ENCODE results near the gene SRGAP2C.
"Not testable (repeated sequence)": the region's sequence is repeated elsewhere in the genome, so short reads cannot be mapped to it uniquely, and the experiment has no call there.

SRGAP2C gene

GRCh38 chr1:121337958-121338357, 153.2 kb downstream of the SRGAP2C start:
- DNase-seq (ENCODE audit: low read depth): not testable (repeated sequence)

- not testable (repeated sequence) for DNase-seq (ENCODE audit: low read depth)
Measured at GRCh38 chr1:121339611-121340010, 154.8 kb downstream of the SRGAP2C start.

- peak; percentile 82 for DNase-seq (ENCODE audit: low read depth)
Measured at GRCh38 chr1:121343311-121343906, 158.6 kb downstream of the SRGAP2C start.

GRCh38 chr1:121344355-121344754, 159.6 kb downstream of the SRGAP2C start:
- DNase-seq (ENCODE audit: low read depth): not testable (repeated sequence)

GRCh38 chr1:121346654-121347053, 161.9 kb downstream of the SRGAP2C start:
- not testable (repeated sequence) for DNase-seq (ENCODE audit: low read depth)

GRCh38 chr1:121347476-121347875, 162.7 kb downstream of the SRGAP2C start:
- DNase-seq (ENCODE audit: low read depth): not testable (repeated sequence)

GRCh38 chr1:121348115-121348514, 163.3 kb downstream of the SRGAP2C start:
- DNase-seq (ENCODE audit: low read depth): not testable (repeated sequence)

GRCh38 chr1:121349332-121349967, 164.7 kb downstream of the SRGAP2C start:
- DNase-seq (ENCODE audit: low read depth): not testable (repeated sequence)

- DNase-seq (ENCODE audit: low read depth): not testable (repeated sequence)
Measured at GRCh38 chr1:121355711-121356420, 171.1 kb downstream of the SRGAP2C start.

- DNase-seq (ENCODE audit: low read depth): not testable (repeated sequence)
Measured at GRCh38 chr1:121356819-121357218, 172.0 kb downstream of the SRGAP2C start.

GRCh38 chr1:121360531-121360930, 175.8 kb downstream of the SRGAP2C start:
- not testable (repeated sequence) for DNase-seq (ENCODE audit: low read depth)

GRCh38 chr1:121361451-121362233, 176.9 kb downstream of the SRGAP2C start:
- DNase-seq (ENCODE audit: low read depth): not testable (repeated sequence)

- DNase-seq (ENCODE audit: low read depth): not testable (repeated sequence)
Measured at GRCh38 chr1:121362234-121362883, 177.6 kb downstream of the SRGAP2C start.

GRCh38 chr1:121365316-121365715, 180.5 kb downstream of the SRGAP2C start:
- DNase-seq (ENCODE audit: low read depth): not testable (repeated sequence)

GRCh38 chr1:121365723-121366122, 180.9 kb downstream of the SRGAP2C start:
- DNase-seq (ENCODE audit: low read depth): not testable (repeated sequence)

GRCh38 chr1:121366171-121366570, 181.4 kb downstream of the SRGAP2C start:
- DNase-seq (ENCODE audit: low read depth): not testable (repeated sequence)

GRCh38 chr1:121368910-121369309, 184.1 kb downstream of the SRGAP2C start:
- DNase-seq (ENCODE audit: low read depth): not testable (repeated sequence)

GRCh38 chr1:121369959-121370358, 185.2 kb downstream of the SRGAP2C start:
- DNase-seq (ENCODE audit: low read depth): not testable (repeated sequence)

GRCh38 chr1:121374851-121375367, 190.1 kb downstream of the SRGAP2C start:
- peak; percentile 22 for DNase-seq (ENCODE audit: low read depth)

GRCh38 chr1:121376986-121377385, 192.2 kb downstream of the SRGAP2C start:
- DNase-seq (ENCODE audit: low read depth): not testable (repeated sequence)

GRCh38 chr1:121378757-121379156, 194.0 kb downstream of the SRGAP2C start:
- not testable (repeated sequence) for DNase-seq (ENCODE audit: low read depth)

Data from ELR (cell line).